Effector memory CD4-positive, alpha-beta T cell (primary cell): ENCODE measurements around the gene FRRS1.
"Not testable (repeated sequence)": the region's sequence is repeated elsewhere in the genome, so short reads cannot be mapped to it uniquely, and the experiment has no call there.

Experiments used
- DNase-seq, 3 donors: peaks; one replicate each; pipeline ENCODE4 v3.0.0-alpha.2; 2020
- H3K27ac ChIP-seq: 2 replicates; pipeline ENCODE4 v1.7.0; 2013; ENCODE audit warnings: mild to moderate bottlenecking, low read length, moderate library complexity; ENCODE audit not compliant: insufficient read depth, poor library complexity, severe bottlenecking
- H3K27me3 ChIP-seq: replicated peaks from 2 replicates; pipeline ENCODE4 v1.7.0; 2013; ENCODE audit warnings: mild to moderate bottlenecking, low read length; ENCODE audit not compliant: insufficient read depth, control insufficient read depth, poor library complexity, severe bottlenecking
- H3K36me3 ChIP-seq: 2 replicates; pipeline ENCODE4 v1.7.0; 2013; ENCODE audit warnings: mild to moderate bottlenecking, low read length, moderate library complexity; ENCODE audit not compliant: control insufficient read depth, insufficient read depth
- H3K4me1 ChIP-seq: 2 replicates; pipeline ENCODE4 v1.7.0; 2013; ENCODE audit warnings: low read length, mild to moderate bottlenecking; ENCODE audit not compliant: control insufficient read depth, insufficient read depth, poor library complexity, severe bottlenecking
- H3K4me3 ChIP-seq: 2 replicates; pipeline ENCODE4 v1.7.0; 2013; ENCODE audit warnings: low read length, low read depth, mild to moderate bottlenecking; ENCODE audit not compliant: insufficient read depth, poor library complexity, severe bottlenecking
- H3K9me3 ChIP-seq: 2 replicates; pipeline ENCODE4 v1.7.0; 2013; ENCODE audit warnings: mild to moderate bottlenecking, low read length, moderate library complexity; ENCODE audit not compliant: control insufficient read depth

The FRRS1 gene

GRCh38 chr1:99768524-99769245, 2.2 kb upstream of the FRRS1 start:
- H3K4me1 ChIP-seq: no peaks in the 10 kb centered on the region
- no peaks in the 10 kb centered on the region for H3K36me3 ChIP-seq
- H3K9me3 ChIP-seq: no peaks in the 10 kb centered on the region
- no peak for DNase-seq
- no peak overlapping the region for H3K27ac ChIP-seq
- H3K27me3 ChIP-seq: no peaks in the 10 kb centered on the region
- H3K4me3 ChIP-seq: no peak overlapping the region

- H3K4me3 ChIP-seq: no peak overlapping the region
- H3K27ac ChIP-seq: no peak overlapping the region
- no peaks in the 10 kb centered on the region for H3K27me3 ChIP-seq
- H3K36me3 ChIP-seq: no peaks in the 10 kb centered on the region
- H3K4me1 ChIP-seq: no peaks in the 10 kb centered on the region
- no peaks in the 10 kb centered on the region for H3K9me3 ChIP-seq
- no peak for DNase-seq
These were observed 1.7 kb upstream of the FRRS1 start for GRCh38 chr1:99768104-99768503.

- Histone ChIP-seq H3K27ac (no peak overlapping the region), H3K4me3 (no peak overlapping the region)
These were observed 1.5 kb downstream of the FRRS1 start for GRCh38 chr1:99764909-99765308.

GRCh38 chr1:99764439-99764838, 2.0 kb downstream of the FRRS1 start:
- Histone ChIP-seq H3K4me1 (no peaks in the 10 kb centered on the region), H3K27ac (no peak overlapping the region), H3K27me3 (no peaks in the 10 kb centered on the region), H3K9me3 (no peaks in the 10 kb centered on the region), H3K36me3 (no peaks in the 10 kb centered on the region), H3K4me3 (no peak overlapping the region)
- no peak for DNase-seq

More at GRCh38 chr1:99764909-99765308, 1.5 kb downstream of the FRRS1 start:
- DNase-seq: no peak
- H3K27me3 ChIP-seq: no peaks in the 10 kb centered on the region
- H3K9me3 ChIP-seq: no peaks in the 10 kb centered on the region
- H3K4me1 ChIP-seq: no peaks in the 10 kb centered on the region
- H3K36me3 ChIP-seq: no peaks in the 10 kb centered on the region

GRCh38 chr1:99763956-99764355, 2.5 kb downstream of the FRRS1 start:
- no peaks in the 10 kb centered on the region for H3K36me3 ChIP-seq
- no peaks in the 10 kb centered on the region for H3K27me3 ChIP-seq
- DNase-seq: no peak
- H3K27ac ChIP-seq: no peak overlapping the region
- H3K9me3 ChIP-seq: no peaks in the 10 kb centered on the region
- H3K4me3 ChIP-seq: no peak overlapping the region
- no peaks in the 10 kb centered on the region for H3K4me1 ChIP-seq

DNA sequence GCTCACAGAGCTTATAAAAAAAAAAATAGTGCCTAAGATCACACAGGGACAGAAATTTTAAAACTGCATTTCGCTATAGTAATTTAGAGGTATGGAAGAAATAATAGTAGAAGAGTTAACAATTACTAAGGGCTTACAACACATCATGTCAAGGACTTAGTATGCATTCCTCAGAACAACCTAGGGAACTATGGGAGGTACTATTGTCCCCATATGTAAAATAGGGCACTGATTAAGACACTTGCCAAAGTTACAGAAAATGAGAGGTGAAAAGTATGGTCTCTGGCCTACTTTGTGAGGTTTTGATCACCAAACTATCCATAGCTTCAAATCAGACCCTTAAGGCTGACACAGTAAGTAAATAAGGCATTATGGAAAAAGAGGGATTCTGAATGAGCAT, 4.7 kb downstream of the FRRS1 start:
- no peak overlapping the region for H3K27ac ChIP-seq
- no peaks in the 10 kb centered on the region for H3K9me3 ChIP-seq
- H3K27me3 ChIP-seq: no peaks in the 10 kb centered on the region
- no peaks in the 10 kb centered on the region for H3K36me3 ChIP-seq
- no peaks in the 10 kb centered on the region for H3K4me1 ChIP-seq
- no peak overlapping the region for H3K4me3 ChIP-seq
- no peak for DNase-seq

DNA sequence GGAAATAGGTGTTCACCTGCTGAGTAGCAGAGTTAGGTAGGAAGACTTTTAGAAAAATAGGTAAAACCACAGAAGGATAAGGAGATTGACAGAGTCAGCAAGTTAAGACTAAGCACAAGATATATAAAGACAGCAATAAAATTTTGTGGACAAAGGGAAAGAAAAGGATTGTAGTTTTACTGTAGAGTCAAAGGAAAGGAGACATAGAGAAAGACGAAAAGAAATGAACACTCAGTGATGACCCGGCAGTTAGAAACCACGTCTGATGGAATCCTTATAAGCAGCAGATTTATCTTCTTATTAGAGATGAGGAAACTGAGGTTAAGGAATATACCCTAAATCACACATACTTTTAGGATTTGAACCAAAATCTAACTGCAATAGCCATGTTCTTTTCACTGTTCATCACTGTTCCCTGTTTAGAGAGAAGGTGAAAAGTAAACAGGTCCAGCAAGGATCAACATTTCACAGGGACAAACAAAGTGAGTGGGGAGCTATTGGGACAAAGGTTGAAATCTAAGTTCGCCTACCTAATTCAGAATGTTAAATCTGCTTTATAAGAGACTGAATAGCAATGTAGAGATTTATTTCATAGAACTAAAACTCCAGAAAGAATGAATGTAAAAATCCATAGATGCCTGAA, 6.8 kb downstream of the FRRS1 start:
- Histone ChIP-seq H3K4me3 (no peak overlapping the region), H3K27me3 (no peaks in the 10 kb centered on the region), H3K36me3 (no peaks in the 10 kb centered on the region), H3K27ac (no peak overlapping the region), H3K4me1 (no peaks in the 10 kb centered on the region), H3K9me3 (no peaks in the 10 kb centered on the region)
- no peak for DNase-seq

GRCh38 chr1:99758686-99759517, 7.5 kb downstream of the FRRS1 start:
- DNase-seq, H3K27ac ChIP-seq, H3K9me3 ChIP-seq, H3K36me3 ChIP-seq, H3K4me1 ChIP-seq, H3K4me3 ChIP-seq, H3K27me3 ChIP-seq: not testable (repeated sequence)

GRCh38 chr1:99758073-99758511, 8.3 kb downstream of the FRRS1 start:
- Histone ChIP-seq H3K9me3 (no peaks in the 10 kb centered on the region), H3K4me3 (no peak overlapping the region), H3K4me1 (no peaks in the 10 kb centered on the region), H3K36me3 (no peaks in the 10 kb centered on the region), H3K27ac (no peak overlapping the region), H3K27me3 (no peaks in the 10 kb centered on the region)
- no peak for DNase-seq

GRCh38 chr1:99756598-99756997, 9.8 kb downstream of the FRRS1 start:
- H3K9me3 ChIP-seq: no peaks in the 10 kb centered on the region
- H3K4me3 ChIP-seq: no peak overlapping the region
- H3K27me3 ChIP-seq: no peaks in the 10 kb centered on the region
- no peak overlapping the region for H3K27ac ChIP-seq
- H3K4me1 ChIP-seq: no peaks in the 10 kb centered on the region
- no peak for DNase-seq
- H3K36me3 ChIP-seq: no peaks in the 10 kb centered on the region
